IMR-90 (cell line): ENCODE results near the gene NTRK3. TPM values are rescaled to one million over a fixed set of nuclear protein-coding genes. Genes with fewer than 3 reads are reported as not detected.

ENCODE experiments used
- ATAC-seq: fragments of 200-7000 bp; cut with Tn5 transposase; 2 replicates; pipeline ENCODE4 v1.9.1; 2020; ENCODE audit warnings: low read depth, mild to moderate bottlenecking, moderate library complexity
- BruUV-seq: library from RNA; stranded (reverse); fragments of 400-500 nt; replicated peaks from 2 replicates; lab custom pipeline; 2021; lab: Mats Ljungman, UMichigan
- CTCF ChIA-PET: fragments of 300-600 bp; formaldehyde crosslinking; extraction: SDS; loops from one replicate; lab custom pipeline; 2021; ENCODE audit warnings: antibody characterized with exemption; lab: Yijun Ruan, JAX
- POLR2A ChIA-PET: fragments of 300-600 bp; sonication (Branson Sonifier 250); formaldehyde crosslinking; loops from one replicate; lab custom pipeline; 2022; ENCODE audit warnings: antibody characterized with exemption; ENCODE audit not compliant: unreplicated experiment; lab: Charles Lee
- DNase-seq: peaks from one replicate; pipeline ENCODE4 v3.0.0; 2013
- H2AFZ ChIP-seq: replicated peaks from 2 replicates; pipeline ENCODE3; 2013; ENCODE audit warnings: low read length, mild to moderate bottlenecking; ENCODE audit not compliant: poor library complexity
- H2AK5ac ChIP-seq: 2 replicates; pipeline ENCODE4 v1.6.1; 2013; ENCODE audit warnings: low read depth, low read length, inconsistent platforms
- H2AK9ac ChIP-seq: replicated peaks from 2 replicates; pipeline ENCODE3; 2013; ENCODE audit warnings: mild to moderate bottlenecking, low read depth, low read length, moderate library complexity; ENCODE audit not compliant: poor library complexity
- H2BK120ac ChIP-seq: 2 replicates; pipeline ENCODE4 v1.6.1; 2013; ENCODE audit warnings: low read depth, low read length, inconsistent platforms
- H2BK15ac ChIP-seq: 3 replicates; pipeline ENCODE4 v1.6.1; 2013; ENCODE audit warnings: low read depth, low read length, inconsistent platforms
- H2BK20ac ChIP-seq: 2 replicates; pipeline ENCODE4 v1.6.1; 2013; ENCODE audit warnings: low read depth, mild to moderate bottlenecking, inconsistent platforms, low read length, moderate library complexity
- H2BK5ac ChIP-seq: 2 replicates; pipeline ENCODE4 v1.6.1; 2013; ENCODE audit warnings: mild to moderate bottlenecking, low read depth, low read length, inconsistent platforms; ENCODE audit not compliant: poor library complexity, severe bottlenecking
- H3K14ac ChIP-seq: replicated peaks from 2 replicates; pipeline ENCODE4 v1.6.1; 2013; ENCODE audit warnings: low read depth, low read length, inconsistent platforms
- H3K18ac ChIP-seq: 2 replicates; pipeline ENCODE4 v1.6.1; 2013; ENCODE audit warnings: low read depth, low read length, control low read depth
- H3K23ac ChIP-seq: 2 replicates; pipeline ENCODE4 v1.6.1; 2013; ENCODE audit warnings: low read depth, low read length, inconsistent platforms
- H3K27ac ChIP-seq: 2 replicates; pipeline ENCODE4 v1.5.1; 2013; ENCODE audit warnings: mild to moderate bottlenecking, control low read depth, low read length; ENCODE audit not compliant: insufficient read depth
- H3K27me3 ChIP-seq: 2 replicates; pipeline ENCODE4 v1.6.1; 2013; ENCODE audit warnings: low read length; ENCODE audit not compliant: control insufficient read depth, insufficient read depth
- H3K36me3 ChIP-seq: 2 replicates; pipeline ENCODE4 v1.6.1; 2013; ENCODE audit warnings: low read length, mixed read lengths; ENCODE audit not compliant: control insufficient read depth, insufficient read depth
- H3K4ac ChIP-seq: 2 replicates; pipeline ENCODE4 v1.6.1; 2013; ENCODE audit warnings: low read depth, low read length, inconsistent platforms
- H3K4me1 ChIP-seq: 2 replicates; pipeline ENCODE4 v1.6.1; 2013; ENCODE audit warnings: low read length, mixed read lengths; ENCODE audit not compliant: control insufficient read depth, insufficient read depth
- H3K4me2 ChIP-seq: 2 replicates; pipeline ENCODE4 v1.6.1; 2013; ENCODE audit warnings: low read depth, mild to moderate bottlenecking, control low read depth, low read length, moderate library complexity
- H3K4me3 ChIP-seq: 2 replicates; pipeline ENCODE4 v1.5.1; 2013; ENCODE audit warnings: low read depth, mild to moderate bottlenecking, control low read depth, low read length, moderate library complexity; ENCODE audit not compliant: insufficient read depth
- H3K56ac ChIP-seq: 2 replicates; pipeline ENCODE4 v1.6.1; 2013; ENCODE audit warnings: low read length, inconsistent platforms; ENCODE audit not compliant: insufficient read depth; ENCODE audit errors: extremely low read depth
- H3K79me1 ChIP-seq, 2 experiments: 2 replicates each; pipeline ENCODE4 v1.6.1; 2013; ENCODE audit warnings: low read length in 2 of 2, inconsistent platforms in 1 of 2, low read depth in 1 of 2
- H3K9ac ChIP-seq: 2 replicates; pipeline ENCODE4 v1.6.1; 2013; ENCODE audit warnings: low read depth, low read length, control low read depth
- H3K9me1 ChIP-seq: 2 replicates; pipeline ENCODE4 v1.6.1; 2013; ENCODE audit warnings: low read length, inconsistent platforms; ENCODE audit not compliant: insufficient read depth
- H3K9me3 ChIP-seq: 2 replicates; pipeline ENCODE4 v1.6.1; 2013; ENCODE audit warnings: low read length; ENCODE audit not compliant: control insufficient read depth, insufficient read depth
- H4K20me1 ChIP-seq: 2 replicates; pipeline ENCODE4 v1.6.1; 2013; ENCODE audit warnings: low read length, inconsistent platforms; ENCODE audit not compliant: insufficient read depth
- H4K5ac ChIP-seq: 2 replicates; pipeline ENCODE4 v1.6.1; 2013; ENCODE audit warnings: mild to moderate bottlenecking, low read depth, low read length, control low read depth
- H4K8ac ChIP-seq, 2 experiments: 2 replicates each; pipeline ENCODE4 v1.6.1; 2013; ENCODE audit warnings: low read depth in 2 of 2, low read length in 2 of 2, control low read depth in 1 of 2, inconsistent platforms in 1 of 2
- H4K91ac ChIP-seq: 2 replicates; pipeline ENCODE4 v1.6.1; 2013; ENCODE audit warnings: low read depth, low read length, inconsistent platforms; ENCODE audit not compliant: insufficient read depth
- BHLHE40 ChIP-seq: fragments of 150-350 bp; IDR thresholded peaks from 2 replicates; pipeline ENCODE4 v1.6.1; 2016; ENCODE audit warnings: mild to moderate bottlenecking, low read depth, low read length
- CTCF ChIP-seq: conservative IDR thresholded peaks from 2 replicates; pipeline ENCODE4 v1.5.1; 2012; ENCODE audit warnings: mild to moderate bottlenecking, low read depth, low read length, improper control_type of control experiment
- SMC3 ChIP-seq: fragments of 150-350 bp; IDR thresholded peaks from 2 replicates; pipeline ENCODE4 v1.6.1; 2016; ENCODE audit warnings: low read depth, mild to moderate bottlenecking, antibody characterized with exemption, low read length, moderate library complexity
- WGBS, 2 experiments: methylation state at CpG; one replicate each; pipeline versions ENCODE4 v1.1.5 to v1.1.7; 2013; ENCODE audit warnings: missing lambda C conversion rate in 2 of 2; ENCODE audit not compliant: insufficient read length in 1 of 2; ENCODE audit errors: extremely low coverage in 2 of 2; 5-methylcytosine and 5-hydroxymethylcytosine counted together
- dilution Hi-C: fragments of 300-500 bp; cut with HindIII; formaldehyde crosslinking; loops from one replicate; pipeline ENCODE4 v1.14.3; 2018; ENCODE audit warnings: low sequenced_read_pairs; ENCODE audit not compliant: unreplicated experiment
- in situ Hi-C: fragments of 300-500 bp; cut with MboI; formaldehyde crosslinking; loops from 3 replicates; pipeline ENCODE4 v1.14.3; 2019; ENCODE audit warnings: low sequenced_read_pairs, inconsistent platforms, mixed read lengths
- intact Hi-C: fragments of 100-400 bp; cut with micrococcal nuclease; formaldehyde crosslinking; loops from 2 replicates; pipeline ENCODE4 v1.10.0; 2022
- polyA plus RNA-seq, 3 experiments: library from polyadenylated mRNA; depleted of rRNA; stranded (reverse); fragments of >200 nt; gene quantifications; 2 replicates each; pipeline ENCODE4 v1.2.3, GENCODE V29; 2012; ENCODE audit warnings: low replicate concordance in 1 of 3
- total RNA-seq: library from RNA; depleted of rRNA; stranded (reverse); fragments of >200 nt; gene quantifications from 2 replicates; pipeline ENCODE4 v1.2.3, GENCODE V29; 2012

NTRK3 gene
- total and polyA plus RNA-seq, 2 of the 4 experiments (the other 2 are of a cell fraction): under 0.01 to 0.15 TPM

GRCh38 chr15:88250826-88251225, 5.7 kb downstream of the NTRK3 start:
- Histone ChIP-seq H2AK5ac (no peak overlapping the region), H2BK20ac (no peak overlapping the region), H3K79me1 (no peaks in the 10 kb centered on the region), H3K4me3 (no peak overlapping the region), H3K4ac (no peak overlapping the region), H4K5ac (no peak overlapping the region), H3K9ac (no peak overlapping the region), H3K9me3 (no peaks in the 10 kb centered on the region), H3K36me3 (no peaks in the 10 kb centered on the region), H3K23ac (no peak overlapping the region), H3K4me2 (no peak overlapping the region), H4K8ac (no peak overlapping the region), H3K4me1 (no peaks in the 10 kb centered on the region), H4K91ac (no peak overlapping the region), H2AFZ (no peak overlapping the region), H3K14ac (no peak overlapping the region), H2AK9ac (no peak overlapping the region), H3K56ac (no peak overlapping the region), H3K9me1 (no peaks in the 10 kb centered on the region), H3K27ac (no peak overlapping the region), H2BK15ac (no peak overlapping the region), H3K18ac (no peak overlapping the region), H3K27me3 (peaks cover 16% of the 10 kb centered on the region; the same call in 1 of the 2 replicates), H4K20me1 (no peaks in the 10 kb centered on the region), H2BK5ac (no peak overlapping the region), H2BK120ac (no peak overlapping the region)
- DNase-seq: no peak
- ChIA-PET CTCF (no interaction called here), POLR2A (no interaction called here)
- no TSS peak for BruUV-seq
- intact Hi-C loops: no loop called here
- 0% methylated on average over 1 of the region's 1 CpG; no CpG with 5 or more reads in 1 of the 2 experiments for WGBS, 2 experiments
- in situ Hi-C loops: loop anchor here (10.0 kb wide), 1 partner anchor 576 kb away; no protein-coding TSS in a partner anchor
- dilution Hi-C loops: no loop called here
- TF ChIP-seq CTCF (no peak), SMC3 (no peak), BHLHE40 (no peak)
- no peak for ATAC-seq
